ENCODE data around the gene CES2. TPM values are rescaled to one million over a fixed set of nuclear protein-coding genes. Genes with fewer than 3 reads are reported as not detected.

The CES2 gene
- total RNA-seq, 3 donors from 2014 or later: 180 to 566 (median 456) TPM

- peak; percentile 84 for ATAC-seq
- H3K4me1 ChIP-seq (ENCODE audit: low read depth): peaks cover 33% of the 10 kb centered on the region
- DNase-seq: peak; percentile 88 to 93 (median 91)
- H3K36me3 ChIP-seq (ENCODE audit: low read depth): no peaks in the 10 kb centered on the region
- intact Hi-C loops (cut with DNase I, micrococcal nuclease): no loop called here
- H3K9me3 ChIP-seq: no peaks in the 10 kb centered on the region
- no peak within 1 kb of the TSS for H3K4me3 ChIP-seq
- TF ChIP-seq CTCF (IDR thresholded peaks at IDR 0.05): peak; percentile 81
Observed at GRCh38 chr16:66961065-66961744, 25.9 kb downstream of the CES2 start, which contains the start of gene CES3. Gene CES3 (plus strand): TSS chr16:66961266. CDS start chr16:66961308, 42 bp downstream.

- Histone ChIP-seq H3K36me3 (ENCODE audit: low read depth) (no peaks in the 10 kb centered on the region), H3K4me3 (no peak overlapping the region), H3K4me1 (ENCODE audit: low read depth) (peaks cover 25% of the 10 kb centered on the region), H3K9me3 (no peaks in the 10 kb centered on the region)
- no peak for TF ChIP-seq CTCF (IDR thresholded peaks at IDR 0.05)
- DNase-seq (peak; percentile 89 to 90 (median 90)), ATAC-seq (peak; percentile 87)
- intact Hi-C loops (cut with DNase I, micrococcal nuclease): no loop called here
Observed at GRCh38 chr16:66961914-66962313, 26.6 kb downstream of the CES2 start.

GRCh38 chr16:66964049-66964448 is 28.7 kb downstream of the CES2 start:
- H3K4me1 ChIP-seq (ENCODE audit: low read depth): peaks cover 19% of the 10 kb centered on the region
- TF ChIP-seq CTCF (IDR thresholded peaks at IDR 0.05): no peak
- DNase-seq (no peak), ATAC-seq (no peak)
- H3K4me3 ChIP-seq: no peak overlapping the region
- no peaks in the 10 kb centered on the region for H3K36me3 ChIP-seq (ENCODE audit: low read depth)
- no peaks in the 10 kb centered on the region for H3K9me3 ChIP-seq
- intact Hi-C loops (cut with DNase I, micrococcal nuclease): no loop called here

- Histone ChIP-seq H3K9me3 (no peaks in the 10 kb centered on the region), H3K36me3 (ENCODE audit: low read depth) (no peaks in the 10 kb centered on the region), H3K4me3 (no peak overlapping the region), H3K4me1 (ENCODE audit: low read depth) (no peaks in the 10 kb centered on the region)
- TF ChIP-seq CTCF (IDR thresholded peaks at IDR 0.05): no peak
- no peak for ATAC-seq
- intact Hi-C loops (cut with DNase I, micrococcal nuclease): no loop called here
- DNase-seq: no peak
Observed at GRCh38 chr16:66968847-66969246, 33.5 kb downstream of the CES2 start.

GRCh38 chr16:66970775-66971720 is 35.7 kb downstream of the CES2 start:
- Histone ChIP-seq H3K36me3 (ENCODE audit: low read depth) (no peaks in the 10 kb centered on the region), H3K9me3 (no peaks in the 10 kb centered on the region), H3K4me3 (no peak overlapping the region), H3K4me1 (ENCODE audit: low read depth) (no peaks in the 10 kb centered on the region)
- intact Hi-C loops (cut with DNase I, micrococcal nuclease): loop anchor here in 1 of 2 donors (10.0 kb wide), 1 partner anchor 214 kb away; the partner anchor contains the start of gene MATCAP1
- no peak for TF ChIP-seq CTCF (IDR thresholded peaks at IDR 0.05)
- no peak for ATAC-seq
- no peak for DNase-seq

Data from mucosa of descending colon (tissue), 3 donors.